ENCODE measurements around the gene TRHDE. TPM values are rescaled to one million over a fixed set of nuclear protein-coding genes. Genes with fewer than 3 reads are reported as not detected.

The TRHDE gene
- polyA plus RNA-seq, 1 donor (not counting 4 experiments of a cell fraction or from before 2014, with no cell fraction given), result 0.12 TPM

DNA sequence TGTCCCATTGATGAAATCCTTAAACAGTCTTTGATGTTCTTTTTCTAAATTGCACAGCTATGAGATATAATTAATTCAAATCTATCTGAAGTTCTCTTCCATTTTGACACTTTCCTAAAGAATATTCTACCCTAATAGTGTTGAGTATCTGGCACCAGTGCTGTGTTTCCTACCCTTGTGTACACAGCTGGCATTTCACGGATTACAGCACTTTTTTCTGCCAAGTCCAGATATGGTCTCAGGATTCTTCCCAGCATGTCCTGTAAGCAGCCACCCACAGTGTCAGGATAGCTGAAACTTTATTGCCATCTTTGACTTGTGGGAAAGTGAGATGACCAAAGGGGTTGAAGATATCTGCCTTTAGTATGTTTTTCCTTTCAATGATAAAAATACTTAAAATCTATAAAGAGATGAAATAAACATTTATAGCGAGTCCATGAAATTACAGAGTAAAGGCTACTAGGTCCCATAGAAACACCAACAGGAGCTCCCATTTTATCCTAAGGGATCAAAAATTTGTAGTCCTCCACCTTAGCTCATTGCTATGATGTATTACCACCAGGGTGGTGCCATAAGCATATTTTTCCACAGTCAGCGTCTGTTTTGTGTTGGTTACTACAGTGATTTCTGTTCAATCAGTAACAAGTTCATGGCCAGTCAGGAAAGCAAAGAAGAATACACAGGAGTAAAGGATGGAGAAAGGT, 96.7 kb downstream of the TRHDE start:
- no peak overlapping the region for H3K4me3 ChIP-seq (ENCODE audit: control insufficient read depth in 2 of 3, extremely low read depth in 1 of 3, insufficient read depth in 2 of 3, low read depth in 1 of 3, low read length in 3 of 3)
- H3K27ac ChIP-seq (ENCODE audit: control insufficient read depth, insufficient read depth, low read length), result no peak overlapping the region
- no peaks in the 10 kb centered on the region for H3K27me3 ChIP-seq (ENCODE audit: control insufficient read depth, extremely low read depth, insufficient read depth, low read length)
- H4K20me1 ChIP-seq (ENCODE audit: control insufficient read depth, extremely low read depth, insufficient read depth, low read length), result no peaks in the 10 kb centered on the region
- no peak for DNase-seq (ENCODE audit: low read depth, low spot score)
- no peaks in the 10 kb centered on the region for H3K9me1 ChIP-seq (ENCODE audit: control insufficient read depth, extremely low read depth, insufficient read depth, low read length)
- H2AFZ ChIP-seq (ENCODE audit: control insufficient read depth, low read length), result no peak overlapping the region
- no peaks in the 10 kb centered on the region for H3K36me3 ChIP-seq (ENCODE audit: control insufficient read depth in 2 of 2, extremely low read depth in 1 of 2, insufficient read depth in 2 of 2, low read length in 2 of 2)
- no peak overlapping the region for H3K4me2 ChIP-seq (ENCODE audit: control insufficient read depth, extremely low read depth, insufficient read depth, low read depth, low read length)
- TF ChIP-seq EZH2 (IDR thresholded peaks at IDR 0.05; ENCODE audit: low read length), result no peak
- TF ChIP-seq, protein P1, sequence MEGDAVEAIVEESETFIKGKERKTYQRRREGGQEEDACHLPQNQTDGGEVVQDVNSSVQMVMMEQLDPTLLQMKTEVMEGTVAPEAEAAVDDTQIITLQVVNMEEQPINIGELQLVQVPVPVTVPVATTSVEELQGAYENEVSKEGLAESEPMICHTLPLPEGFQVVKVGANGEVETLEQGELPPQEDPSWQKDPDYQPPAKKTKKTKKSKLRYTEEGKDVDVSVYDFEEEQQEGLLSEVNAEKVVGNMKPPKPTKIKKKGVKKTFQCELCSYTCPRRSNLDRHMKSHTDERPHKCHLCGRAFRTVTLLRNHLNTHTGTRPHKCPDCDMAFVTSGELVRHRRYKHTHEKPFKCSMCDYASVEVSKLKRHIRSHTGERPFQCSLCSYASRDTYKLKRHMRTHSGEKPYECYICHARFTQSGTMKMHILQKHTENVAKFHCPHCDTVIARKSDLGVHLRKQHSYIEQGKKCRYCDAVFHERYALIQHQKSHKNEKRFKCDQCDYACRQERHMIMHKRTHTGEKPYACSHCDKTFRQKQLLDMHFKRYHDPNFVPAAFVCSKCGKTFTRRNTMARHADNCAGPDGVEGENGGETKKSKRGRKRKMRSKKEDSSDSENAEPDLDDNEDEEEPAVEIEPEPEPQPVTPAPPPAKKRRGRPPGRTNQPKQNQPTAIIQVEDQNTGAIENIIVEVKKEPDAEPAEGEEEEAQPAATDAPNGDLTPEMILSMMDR (optimal IDR thresholded peaks at IDR 0.05 in 1 of 3, IDR thresholded peaks at IDR 0.05 in 1 of 3, conservative IDR thresholded peaks at IDR 0.05 in 1 of 3; ENCODE audit: extremely low read depth in 1 of 3, insufficient read depth in 2 of 3, low read length in 3 of 3), result no peak
- no peaks in the 10 kb centered on the region for H3K9me3 ChIP-seq (ENCODE audit: control insufficient read depth, low read depth, low read length)
- no peaks in the 10 kb centered on the region for H3K4me1 ChIP-seq (ENCODE audit: control insufficient read depth, extremely low read depth, insufficient read depth, low read length)
- dilution Hi-C loops (cut with MboI; ENCODE audit: extremely low pct_ligation_motif_present, low sequenced_read_pairs), result no loop called here
- FAIRE-seq, result no peak
- no peak overlapping the region for H3K9ac ChIP-seq (ENCODE audit: control insufficient read depth, extremely low read depth, insufficient read depth, low read length)
- no peaks in the 10 kb centered on the region for H3K79me2 ChIP-seq (ENCODE audit: control insufficient read depth, insufficient read depth, low read length)

DNA sequence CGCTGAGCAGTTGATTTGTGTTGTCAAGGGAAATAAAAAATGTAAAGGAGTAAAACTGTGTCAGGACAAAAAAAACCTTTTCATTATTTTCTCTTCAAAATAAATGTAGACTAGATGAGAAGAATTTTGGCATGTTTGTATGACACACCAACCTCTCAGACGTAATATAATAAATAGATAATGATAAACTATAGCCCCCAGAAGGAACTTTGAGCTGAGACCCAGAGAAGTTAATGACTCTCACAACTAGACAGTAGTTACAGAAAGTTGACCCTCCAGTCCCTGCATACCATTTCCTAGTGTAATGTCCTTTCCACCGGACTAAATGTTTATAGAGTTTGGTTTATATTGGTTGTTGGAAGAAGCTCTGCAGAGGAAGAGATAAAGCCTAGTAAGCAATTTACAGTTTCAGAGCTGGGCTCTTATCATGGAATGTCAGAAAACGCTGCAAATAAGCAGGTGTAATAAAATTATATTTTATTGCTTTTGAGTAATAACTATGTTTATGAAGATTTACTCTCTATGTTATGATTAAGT, 97.3 kb downstream of the TRHDE start:
- H2AFZ ChIP-seq (ENCODE audit: control insufficient read depth, low read length), result no peak overlapping the region
- H3K4me3 ChIP-seq (ENCODE audit: control insufficient read depth in 2 of 3, extremely low read depth in 1 of 3, insufficient read depth in 2 of 3, low read depth in 1 of 3, low read length in 3 of 3), result no peak overlapping the region
- H3K9me1 ChIP-seq (ENCODE audit: control insufficient read depth, extremely low read depth, insufficient read depth, low read length), result no peaks in the 10 kb centered on the region
- H3K27me3 ChIP-seq (ENCODE audit: control insufficient read depth, extremely low read depth, insufficient read depth, low read length), result no peaks in the 10 kb centered on the region
- no peaks in the 10 kb centered on the region for H3K36me3 ChIP-seq (ENCODE audit: control insufficient read depth in 2 of 2, extremely low read depth in 1 of 2, insufficient read depth in 2 of 2, low read length in 2 of 2)
- no peak for FAIRE-seq
- DNase-seq (ENCODE audit: low read depth, low spot score), result no peak
- TF ChIP-seq EZH2 (IDR thresholded peaks at IDR 0.05; ENCODE audit: low read length), result no peak
- TF ChIP-seq, protein P1 (optimal IDR thresholded peaks at IDR 0.05 in 1 of 3, IDR thresholded peaks at IDR 0.05 in 1 of 3, conservative IDR thresholded peaks at IDR 0.05 in 1 of 3; ENCODE audit: extremely low read depth in 1 of 3, insufficient read depth in 2 of 3, low read length in 3 of 3), result no peak
- no peaks in the 10 kb centered on the region for H3K4me1 ChIP-seq (ENCODE audit: control insufficient read depth, extremely low read depth, insufficient read depth, low read length)
- no peaks in the 10 kb centered on the region for H4K20me1 ChIP-seq (ENCODE audit: control insufficient read depth, extremely low read depth, insufficient read depth, low read length)
- H3K4me2 ChIP-seq (ENCODE audit: control insufficient read depth, extremely low read depth, insufficient read depth, low read depth, low read length), result no peak overlapping the region
- dilution Hi-C loops (cut with MboI; ENCODE audit: extremely low pct_ligation_motif_present, low sequenced_read_pairs), result no loop called here
- no peaks in the 10 kb centered on the region for H3K9me3 ChIP-seq (ENCODE audit: control insufficient read depth, low read depth, low read length)
- H3K79me2 ChIP-seq (ENCODE audit: control insufficient read depth, insufficient read depth, low read length), result no peaks in the 10 kb centered on the region
- H3K27ac ChIP-seq (ENCODE audit: control insufficient read depth, insufficient read depth, low read length), result no peak overlapping the region
- no peak overlapping the region for H3K9ac ChIP-seq (ENCODE audit: control insufficient read depth, extremely low read depth, insufficient read depth, low read length)
